Fibroblast of skin of back (primary cell): ENCODE data around the gene SLC4A9.

Source experiments
- DNase-seq: peaks from one replicate; pipeline ENCODE4 v3.0.0-alpha.2; 2013

The SLC4A9 gene

DNA sequence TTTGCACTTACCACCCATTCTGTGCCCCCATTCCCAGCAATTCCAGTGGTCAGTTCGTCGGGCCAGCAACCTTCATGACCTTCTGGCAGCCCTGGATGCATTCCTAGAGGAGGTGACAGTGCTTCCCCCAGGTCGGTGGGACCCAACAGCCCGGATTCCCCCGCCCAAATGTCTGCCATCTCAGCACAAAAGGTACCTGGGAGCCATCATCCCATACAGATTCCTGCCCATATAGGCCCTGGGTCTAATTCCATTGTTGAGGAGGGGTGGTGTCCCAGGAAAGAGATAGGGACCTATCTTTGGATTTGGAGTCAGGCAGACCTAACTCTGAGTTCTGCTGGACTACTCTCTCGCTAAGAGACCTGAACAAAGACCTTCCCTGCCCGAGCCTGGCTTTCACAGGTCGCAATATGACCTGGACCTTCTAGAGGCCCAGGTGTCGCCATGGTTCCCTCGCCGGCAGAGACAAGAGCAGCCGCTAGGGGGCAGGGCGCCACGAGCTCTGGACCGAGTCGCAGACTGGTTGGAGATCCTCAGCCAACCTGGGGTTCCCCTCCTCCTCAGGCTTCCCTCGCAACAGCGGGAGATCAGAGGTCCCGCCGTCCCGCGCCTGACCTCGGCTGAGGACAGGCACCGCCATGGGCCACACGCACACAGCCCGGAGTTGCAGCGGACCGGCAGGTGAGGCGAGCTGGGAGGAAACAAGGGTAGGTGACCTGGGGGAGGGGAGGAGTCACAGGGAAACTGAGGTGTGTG lies 3.1 kb downstream of the SLC4A9 start:
- DNase-seq, result peak; percentile 54

DNA sequence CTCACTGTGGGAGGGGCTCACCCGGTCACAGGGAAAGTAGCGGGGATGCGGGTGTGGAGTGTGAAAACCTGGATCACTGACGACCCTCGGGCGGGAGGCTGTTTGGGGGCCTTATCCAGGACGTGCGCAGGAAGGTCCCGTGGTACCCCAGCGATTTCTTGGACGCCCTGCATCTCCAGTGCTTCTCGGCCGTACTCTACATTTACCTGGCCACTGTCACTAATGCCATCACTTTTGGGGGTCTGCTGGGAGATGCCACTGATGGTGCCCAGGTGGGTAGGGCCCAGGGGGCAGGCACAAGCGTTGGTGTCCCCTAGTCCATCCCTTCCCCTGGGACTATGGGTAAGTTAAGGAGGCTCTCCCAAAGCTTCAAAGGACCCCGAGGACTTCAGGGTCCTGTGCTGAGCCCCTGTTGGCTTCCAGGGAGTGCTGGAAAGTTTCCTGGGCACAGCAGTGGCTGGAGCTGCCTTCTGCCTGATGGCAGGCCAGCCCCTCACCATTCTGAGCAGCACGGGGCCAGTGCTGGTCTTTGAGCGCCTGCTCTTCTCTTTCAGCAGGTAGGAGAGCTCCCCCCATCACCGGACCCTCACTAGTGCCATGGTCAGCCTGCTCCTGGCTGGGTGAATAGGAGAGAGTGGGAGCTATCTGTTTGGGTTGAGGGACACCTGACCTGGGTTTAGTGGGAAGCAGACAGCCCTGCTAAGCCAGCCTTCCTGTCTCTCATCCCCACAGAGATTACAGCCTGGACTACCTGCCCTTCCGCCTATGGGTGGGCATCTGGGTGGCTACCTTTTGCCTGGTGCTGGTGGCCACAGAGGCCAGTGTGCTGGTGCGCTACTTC lies 3.9 kb downstream of the SLC4A9 start:
- DNase-seq, result no peak

DNA sequence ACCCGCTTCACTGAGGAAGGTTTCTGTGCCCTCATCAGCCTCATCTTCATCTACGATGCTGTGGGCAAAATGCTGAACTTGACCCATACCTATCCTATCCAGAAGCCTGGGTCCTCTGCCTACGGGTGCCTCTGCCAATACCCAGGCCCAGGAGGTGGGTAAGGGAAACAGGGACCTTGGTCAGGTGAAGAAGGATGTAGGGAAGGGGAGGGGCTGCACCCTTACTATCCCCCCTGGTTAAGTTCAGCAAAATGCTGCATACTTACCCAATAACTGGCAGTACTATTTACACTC lies 4.4 kb downstream of the SLC4A9 start:
- no peak for DNase-seq

DNA sequence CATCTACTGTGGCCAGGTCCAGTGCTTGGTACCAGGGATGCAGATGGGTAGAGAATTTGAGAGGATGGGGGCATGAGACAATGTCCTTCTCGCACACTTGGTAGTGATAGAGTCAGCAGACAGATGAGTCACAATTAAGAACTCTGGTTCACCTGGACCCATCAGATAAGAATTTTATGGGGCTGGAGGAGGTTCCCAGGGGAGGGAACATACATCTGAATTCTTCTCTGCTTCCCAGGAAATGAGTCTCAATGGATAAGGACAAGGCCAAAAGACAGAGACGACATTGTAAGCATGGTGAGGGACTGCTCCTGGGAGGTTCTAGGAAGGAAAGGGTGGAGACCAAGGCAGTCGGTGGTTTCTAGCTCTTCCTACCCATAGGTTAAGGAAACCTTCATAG lies 5.3 kb downstream of the SLC4A9 start:
- no peak for DNase-seq

DNA sequence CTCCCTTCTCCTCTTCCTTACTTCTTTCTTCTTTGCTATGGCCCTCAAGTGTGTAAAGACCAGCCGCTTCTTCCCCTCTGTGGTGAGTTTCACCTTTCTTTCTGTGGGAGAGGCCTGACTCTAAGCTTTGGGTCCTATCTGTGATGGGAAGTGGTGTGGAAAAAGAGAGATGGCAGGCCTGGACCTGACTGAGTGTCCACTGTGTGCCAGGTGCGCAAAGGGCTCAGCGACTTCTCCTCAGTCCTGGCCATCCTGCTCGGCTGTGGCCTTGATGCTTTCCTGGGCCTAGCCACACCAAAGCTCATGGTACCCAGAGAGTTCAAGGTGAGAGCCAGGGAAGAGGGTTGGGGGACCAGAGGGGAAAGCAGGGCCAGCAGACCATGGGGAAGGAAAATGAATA lies 5.9 kb downstream of the SLC4A9 start:
- no peak for DNase-seq

DNA sequence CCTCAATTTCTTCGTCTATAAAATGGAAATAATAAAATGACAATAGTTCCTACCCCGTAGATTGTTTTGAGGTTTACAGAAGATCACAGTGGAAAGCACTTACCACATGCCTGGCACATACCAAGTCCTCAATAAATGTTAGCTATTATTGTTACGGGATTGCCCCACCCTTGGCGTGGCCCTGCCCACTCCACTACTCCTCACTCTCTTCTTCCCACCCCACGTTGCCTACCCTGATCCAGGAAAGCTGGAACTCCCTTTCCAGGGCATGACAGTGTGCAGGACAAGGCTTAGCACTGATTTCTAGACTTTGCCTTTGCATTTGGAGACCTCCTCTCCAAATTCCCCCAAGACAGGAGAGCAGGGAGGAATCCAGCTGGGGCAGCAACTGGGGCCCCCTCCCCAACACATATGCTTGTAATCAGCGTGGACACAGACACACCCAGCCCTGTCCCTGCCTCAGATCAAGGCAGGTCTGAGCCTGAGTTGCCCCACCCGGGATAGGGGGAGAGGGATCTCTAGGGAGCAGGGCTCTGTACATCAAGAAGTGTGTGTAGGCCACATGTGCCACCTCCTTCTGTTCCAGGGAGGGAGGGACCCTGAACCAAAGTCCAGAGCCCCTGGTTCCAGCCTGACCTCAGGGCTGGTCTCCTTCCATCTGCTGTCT lies 6.7 kb downstream of the SLC4A9 start:
- no peak for DNase-seq

DNA sequence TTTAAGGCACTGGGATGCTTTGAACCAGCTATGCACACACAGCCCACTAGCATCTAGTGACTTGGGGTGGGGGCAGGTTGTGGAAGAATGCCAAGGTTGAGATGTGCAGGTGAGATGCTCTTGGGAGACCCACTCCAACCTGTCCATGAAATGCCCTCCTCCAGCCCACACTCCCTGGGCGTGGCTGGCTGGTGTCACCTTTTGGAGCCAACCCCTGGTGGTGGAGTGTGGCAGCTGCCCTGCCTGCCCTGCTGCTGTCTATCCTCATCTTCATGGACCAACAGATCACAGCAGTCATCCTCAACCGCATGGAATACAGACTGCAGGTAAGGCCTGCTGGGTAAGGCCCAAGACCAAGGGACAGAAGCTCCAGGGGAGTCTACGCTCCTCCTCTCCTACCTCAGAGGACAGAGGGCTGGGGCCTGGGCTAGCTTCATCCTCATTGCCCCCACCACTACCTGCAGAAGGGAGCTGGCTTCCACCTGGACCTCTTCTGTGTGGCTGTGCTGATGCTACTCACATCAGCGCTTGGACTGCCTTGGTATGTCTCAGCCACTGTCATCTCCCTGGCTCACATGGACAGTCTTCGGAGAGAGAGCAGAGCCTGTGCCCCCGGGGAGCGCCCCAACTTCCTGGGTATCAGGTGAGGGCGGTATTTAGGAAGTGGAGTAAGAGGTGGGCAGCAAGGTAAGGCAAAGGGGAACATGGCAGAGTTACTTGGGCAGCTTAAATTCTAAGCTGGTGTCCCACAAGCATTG lies 7.4 kb downstream of the SLC4A9 start:
- DNase-seq, result no peak

DNA sequence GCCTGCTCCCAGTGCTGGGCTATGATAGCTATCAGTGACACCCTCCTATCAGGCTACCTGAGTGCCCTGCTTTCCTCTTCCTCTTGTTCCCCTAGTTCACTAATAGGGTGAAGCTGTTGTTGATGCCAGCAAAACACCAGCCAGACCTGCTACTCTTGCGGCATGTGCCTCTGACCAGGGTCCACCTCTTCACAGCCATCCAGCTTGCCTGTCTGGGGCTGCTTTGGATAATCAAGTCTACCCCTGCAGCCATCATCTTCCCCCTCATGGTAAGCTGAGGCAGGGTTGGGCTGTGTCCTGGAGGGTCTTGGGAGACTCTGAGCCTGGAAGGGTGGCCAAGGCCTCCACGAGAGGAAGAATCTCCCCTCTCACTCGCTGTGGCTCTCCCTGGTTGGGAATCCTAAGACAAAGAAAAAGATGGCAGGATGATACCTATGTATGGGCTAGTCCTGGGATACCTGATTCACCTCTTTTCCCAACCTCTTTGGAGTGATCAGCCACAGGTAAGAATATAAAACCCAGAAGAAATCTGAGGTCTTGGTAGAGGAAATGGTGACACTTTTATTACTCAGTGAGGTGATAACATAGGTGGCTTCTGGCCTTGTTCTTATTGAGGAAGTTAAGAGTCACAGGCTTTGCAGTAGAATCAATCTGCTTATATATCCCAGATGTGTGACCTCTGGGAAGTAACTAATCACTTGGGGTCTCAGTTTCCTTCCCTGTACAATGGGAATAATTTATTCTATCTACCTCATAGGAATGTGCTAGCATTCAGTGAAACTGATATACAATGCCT lies 11.6 kb downstream of the SLC4A9 start:
- no peak for DNase-seq

DNA sequence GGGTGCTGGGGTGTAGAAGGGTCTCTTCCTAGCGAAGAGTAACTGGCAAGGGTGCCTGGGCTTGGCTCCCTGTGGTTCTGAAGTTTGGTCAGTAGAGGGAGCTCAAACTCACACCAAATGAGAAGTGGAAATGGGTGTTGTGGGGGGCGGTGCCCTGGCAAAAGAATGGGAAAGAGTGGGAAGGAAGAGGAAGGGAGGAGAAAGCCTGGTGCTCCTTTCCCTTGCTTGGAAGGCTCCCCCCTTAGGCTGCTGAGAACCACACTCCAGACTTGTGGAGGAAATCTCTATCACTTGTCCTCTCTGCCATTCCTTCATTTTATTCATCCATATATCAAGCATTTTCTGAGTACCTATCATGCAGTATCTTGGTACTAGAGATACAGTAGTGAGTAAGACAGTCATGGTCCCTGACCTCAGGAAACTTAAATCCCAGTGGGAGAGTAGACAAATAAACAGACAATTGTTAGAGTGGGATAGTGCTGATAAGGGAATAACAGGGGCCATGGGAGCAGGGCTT lies 13.0 kb downstream of the SLC4A9 start:
- peak; percentile 79 for DNase-seq

DNA sequence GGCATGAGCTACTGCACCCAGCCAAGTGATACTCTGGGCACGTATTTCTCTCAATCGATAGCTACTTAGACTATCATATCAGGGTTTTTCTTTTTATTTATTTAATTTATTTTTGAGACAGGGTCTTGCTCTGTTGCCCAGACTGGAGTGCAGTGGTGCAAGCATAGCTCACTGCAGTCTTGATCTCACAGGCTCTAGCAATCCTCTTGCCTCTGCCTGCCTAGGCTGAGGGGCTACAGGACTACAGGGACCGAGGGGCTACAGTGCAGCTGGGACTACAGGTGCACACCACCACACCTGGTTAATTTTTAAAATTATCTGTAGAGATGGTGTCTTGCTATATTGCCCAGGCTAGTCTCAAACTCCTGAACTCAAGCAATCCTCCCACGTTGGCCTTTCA lies 21.4 kb downstream of the SLC4A9 start:
- DNase-seq, result no peak

DNA sequence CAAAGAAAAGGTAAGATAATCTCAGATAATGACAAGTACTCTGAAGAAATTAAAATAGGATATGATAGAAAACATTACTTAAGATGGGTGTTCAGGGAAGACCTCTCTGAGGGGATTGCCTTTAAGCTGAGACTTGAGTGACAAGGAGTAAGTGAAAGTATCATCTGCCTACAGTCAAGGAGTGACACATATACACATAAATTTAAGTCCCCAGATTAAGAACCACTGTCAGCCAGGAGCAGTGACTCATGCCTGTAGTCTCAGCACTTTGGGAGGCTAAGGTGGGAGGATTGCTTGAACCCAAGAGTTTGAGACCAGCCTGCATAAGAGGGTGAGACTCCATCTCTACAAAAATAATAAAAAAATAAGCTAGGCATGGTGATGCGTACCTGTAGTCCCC lies 22.0 kb downstream of the SLC4A9 start:
- no peak for DNase-seq

DNA sequence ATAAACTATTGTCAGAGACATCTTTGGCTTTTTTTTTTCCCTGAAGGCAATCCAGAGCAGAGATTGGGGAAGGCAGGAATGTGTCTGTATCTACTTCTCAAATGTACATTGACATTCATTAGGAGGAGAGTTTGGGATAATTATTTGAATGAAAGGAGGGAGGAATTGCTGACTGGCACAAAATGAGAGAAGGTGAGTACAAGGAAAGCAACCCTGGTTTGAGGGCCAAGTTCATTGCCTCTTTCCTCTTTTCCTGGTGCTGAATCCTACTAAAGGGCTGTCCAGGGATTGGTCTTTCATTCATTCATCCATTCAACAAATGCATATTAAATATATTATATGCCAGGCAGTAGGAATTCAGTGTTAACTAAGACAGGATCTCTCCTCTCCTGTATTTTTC lies 22.9 kb downstream of the SLC4A9 start:
- DNase-seq, result no peak

DNA sequence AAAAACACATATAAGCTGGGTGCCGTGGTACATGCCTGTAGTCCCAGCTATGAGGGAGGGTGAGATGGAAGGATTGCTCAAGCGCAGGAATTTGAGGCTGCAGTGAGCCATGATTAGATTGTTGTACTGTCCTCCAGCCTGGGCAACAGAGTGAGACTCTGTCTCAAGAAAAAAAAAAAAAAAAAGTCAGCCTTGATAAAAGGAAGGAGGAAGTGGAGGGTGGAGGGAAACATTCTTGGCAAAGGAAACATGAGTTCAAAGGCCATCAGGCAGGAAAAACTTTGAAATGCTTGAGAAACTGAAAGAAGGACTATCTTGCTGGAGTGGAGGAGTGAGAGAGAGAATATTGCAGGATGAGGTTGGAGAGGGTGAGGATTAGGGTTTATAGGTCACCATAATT lies 23.3 kb downstream of the SLC4A9 start:
- no peak for DNase-seq

DNA sequence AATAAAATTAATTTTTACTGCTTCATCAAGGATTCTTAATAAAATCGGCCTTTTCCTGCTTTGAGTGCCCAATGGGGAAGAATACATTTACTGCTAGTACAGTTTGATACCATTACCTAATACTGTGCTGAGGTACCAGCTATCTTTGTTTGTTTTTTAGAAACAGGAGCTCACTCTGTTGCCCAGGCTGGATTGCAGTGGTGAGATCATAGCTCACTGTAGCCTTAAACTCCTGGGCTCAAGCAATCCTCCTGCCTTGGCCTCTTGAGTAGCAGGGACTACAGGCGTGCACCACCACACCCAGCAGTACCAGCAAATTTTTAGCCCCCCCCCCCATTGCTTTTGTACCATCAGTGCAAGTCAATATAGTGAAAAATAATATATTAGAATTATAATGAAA lies 28.1 kb downstream of the SLC4A9 start:
- DNase-seq, result no peak

DNA sequence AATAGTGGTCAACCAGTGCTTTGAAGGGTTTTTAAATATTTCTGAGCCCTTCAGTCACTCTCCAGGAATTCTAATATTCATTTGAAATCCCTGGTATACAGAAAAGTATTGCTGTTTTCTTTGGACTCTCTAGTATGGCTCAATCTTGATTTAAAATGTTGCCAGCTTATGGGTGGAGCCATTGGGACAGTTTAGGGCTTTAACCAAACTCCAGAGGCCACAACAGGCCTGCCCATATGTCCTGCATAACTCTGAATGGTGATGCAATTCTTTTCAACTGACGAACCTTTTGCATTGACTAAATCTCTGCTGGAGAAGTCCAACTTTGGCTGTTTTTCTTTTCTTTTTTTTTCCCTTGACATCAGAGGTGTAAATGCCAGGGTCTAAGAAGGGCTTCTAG lies 31.3 kb downstream of the SLC4A9 start:
- DNase-seq, result no peak

DNA sequence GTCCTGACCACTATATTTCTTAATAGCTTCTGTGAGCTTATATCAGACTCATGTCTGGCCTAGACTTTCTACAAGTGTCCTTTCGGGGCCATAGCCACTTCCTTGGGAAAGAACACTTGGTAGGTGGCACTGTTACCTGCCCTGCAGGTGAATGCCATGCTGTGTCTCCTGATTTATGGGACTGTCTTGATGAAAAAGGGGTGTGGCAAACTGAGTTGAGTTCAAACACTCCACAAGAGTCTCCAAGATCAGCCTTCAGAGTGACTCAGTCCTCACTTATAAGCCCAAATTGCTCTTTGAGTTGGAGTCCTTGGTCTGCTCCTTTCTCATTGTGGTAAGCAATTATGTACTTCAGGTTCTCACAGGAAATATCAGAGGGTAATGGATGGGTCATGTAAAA lies 31.7 kb downstream of the SLC4A9 start:
- DNase-seq, result no peak

DNA sequence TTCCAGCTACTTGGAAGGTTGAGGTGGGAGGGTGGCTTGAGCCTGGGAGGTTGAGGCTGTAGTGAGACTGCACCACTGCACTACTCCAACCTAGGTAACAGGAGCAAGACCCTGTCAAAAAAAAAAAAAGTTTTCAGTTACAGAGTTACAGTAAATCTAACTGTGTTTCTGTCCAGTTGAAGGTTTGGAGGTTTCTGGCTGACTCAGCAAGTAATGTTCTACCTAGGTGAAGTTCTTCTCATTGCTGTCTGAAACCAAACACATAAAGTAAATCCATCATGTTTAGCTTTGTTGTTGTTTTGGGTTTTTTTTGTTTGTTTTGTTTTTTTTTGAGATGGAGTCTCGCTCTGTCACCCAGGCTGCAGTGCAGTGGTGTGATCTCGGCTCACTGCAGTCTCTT lies 33.7 kb downstream of the SLC4A9 start:
- no peak for DNase-seq

DNA sequence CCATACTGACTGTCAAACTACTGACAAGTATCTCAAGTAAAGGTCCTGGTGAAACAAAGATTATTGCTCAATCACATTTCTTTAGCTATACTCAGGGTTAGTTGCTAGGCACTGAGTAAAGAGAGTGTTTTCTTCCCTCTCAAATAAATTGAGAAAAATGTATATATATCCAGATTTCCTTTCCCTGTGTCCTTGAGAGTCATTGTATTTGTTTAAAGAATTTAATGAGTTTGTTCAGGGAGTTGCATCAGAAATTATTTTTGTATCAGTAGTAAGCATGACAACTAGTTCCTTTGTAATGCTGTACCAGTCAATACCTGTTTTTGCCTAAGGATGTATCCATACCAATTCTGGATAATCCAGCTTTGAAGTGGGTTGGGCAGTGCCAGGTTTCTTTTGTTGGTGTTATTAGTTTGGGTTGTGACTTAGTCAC lies 38.4 kb downstream of the SLC4A9 start:
- no peak for DNase-seq

DNA sequence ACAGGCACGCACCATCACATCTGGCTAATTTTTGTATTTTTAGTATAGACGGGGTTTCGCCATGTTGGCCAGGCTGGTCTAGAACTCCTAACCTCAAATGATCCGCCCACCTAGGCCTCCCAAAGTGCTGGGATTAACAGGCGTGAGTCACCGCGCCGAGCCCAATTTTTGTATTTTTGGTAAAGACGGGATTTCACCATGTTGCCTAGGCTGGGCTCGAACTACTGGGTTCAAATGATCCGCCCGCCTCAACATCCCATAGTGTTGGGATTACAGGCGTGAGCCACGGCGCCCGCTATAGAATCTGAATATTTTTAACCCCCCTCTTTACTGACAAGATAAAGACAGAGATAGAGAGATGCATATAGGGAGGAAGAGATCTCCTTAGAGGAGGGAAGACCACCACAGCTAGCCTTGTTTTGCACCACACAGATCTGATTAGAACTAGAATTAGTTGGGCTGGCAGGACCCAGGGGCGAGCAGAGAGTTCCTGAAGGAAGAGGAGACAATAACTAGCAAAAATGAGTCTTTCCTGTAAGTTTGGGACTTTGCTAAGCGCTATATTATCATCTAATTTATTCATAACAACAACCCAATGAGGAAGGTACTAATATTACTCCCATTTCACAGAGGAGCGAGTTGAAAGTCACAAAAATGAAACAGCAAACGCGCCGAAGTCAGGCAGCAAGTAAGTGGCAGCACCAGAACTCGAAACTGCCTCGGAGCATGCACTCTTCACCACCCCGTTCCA lies 40.2 kb downstream of the SLC4A9 start:
- DNase-seq, result no peak

DNA sequence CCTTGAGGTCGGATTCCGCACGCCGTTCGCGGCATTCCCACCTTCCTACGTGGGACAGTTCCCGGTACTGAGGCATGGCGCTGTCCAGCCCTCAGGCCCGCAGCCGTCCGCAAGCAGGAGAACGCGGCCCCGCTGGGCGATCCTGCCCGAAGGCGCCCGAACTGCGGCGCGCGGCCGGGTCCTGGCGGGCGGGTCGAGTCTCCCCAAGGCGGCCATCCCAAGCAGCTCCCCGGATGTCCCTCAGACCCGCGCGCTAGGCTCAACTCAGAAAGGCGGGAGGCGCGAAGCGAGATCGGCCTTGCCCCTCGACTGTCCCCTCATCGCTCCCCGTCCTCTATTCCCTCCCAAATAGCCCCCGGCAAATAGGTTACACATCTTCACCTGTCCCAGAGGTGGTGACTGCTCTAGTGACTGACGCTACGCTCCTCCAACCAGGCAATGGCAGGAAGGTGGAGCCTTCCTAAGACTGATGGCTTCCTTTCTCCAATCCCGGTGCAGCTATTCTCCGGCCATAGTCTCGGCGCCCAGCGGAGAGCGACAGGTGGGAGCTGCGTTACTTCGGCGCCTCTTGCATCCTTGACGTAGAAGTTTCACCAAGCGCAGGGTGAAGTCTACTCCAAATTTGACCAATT lies 40.9 kb downstream of the SLC4A9 start:
- peak; percentile 97 for DNase-seq
